Bone marrow (tissue), 2 donors: ENCODE results near the gene ITGA8.
"Not testable (repeated sequence)": the region's sequence is repeated elsewhere in the genome, so short reads cannot be mapped to it uniquely, and the experiment has no call there.

Experiments used
- DNase-seq, 2 donors: peaks; one replicate each; lab custom pipeline; 2025; lab: John Stamatoyannopoulos, UW

Gene ITGA8

GRCh38 chr10:15681076-15681475 is 38.6 kb downstream of the ITGA8 start:
- no peak for DNase-seq

GRCh38 chr10:15678851-15679250 is 40.9 kb downstream of the ITGA8 start:
- DNase-seq, result no peak

GRCh38 chr10:15672469-15672868 is 47.3 kb downstream of the ITGA8 start:
- DNase-seq, result no peak

- DNase-seq, result no peak
These were observed 48.8 kb downstream of the ITGA8 start for GRCh38 chr10:15670880-15671279.

GRCh38 chr10:15661574-15661973 is 58.1 kb downstream of the ITGA8 start:
- no peak for DNase-seq

GRCh38 chr10:15660990-15661389 is 58.7 kb downstream of the ITGA8 start:
- DNase-seq, result no peak

- no peak for DNase-seq
These were observed 61.5 kb downstream of the ITGA8 start for GRCh38 chr10:15658069-15658702.

- DNase-seq, result no peak
These were observed 67.0 kb downstream of the ITGA8 start for GRCh38 chr10:15652757-15653156.

GRCh38 chr10:15652117-15652516 is 67.6 kb downstream of the ITGA8 start:
- DNase-seq, result no peak

- DNase-seq, result no peak
These were observed 68.5 kb downstream of the ITGA8 start for GRCh38 chr10:15651175-15651574.

- DNase-seq, result no peak
These were observed 77.6 kb downstream of the ITGA8 start for GRCh38 chr10:15642095-15642494.

- DNase-seq, result no peak
These were observed 79.1 kb downstream of the ITGA8 start for GRCh38 chr10:15640536-15641085.

- DNase-seq, result no peak
These were observed 83.3 kb downstream of the ITGA8 start for GRCh38 chr10:15636446-15636845.

- DNase-seq, result no peak
These were observed 87.1 kb downstream of the ITGA8 start for GRCh38 chr10:15632456-15633091.

GRCh38 chr10:15631205-15631604 is 88.5 kb downstream of the ITGA8 start:
- not testable (repeated sequence) for DNase-seq

- DNase-seq, result no peak
These were observed 89.4 kb downstream of the ITGA8 start for GRCh38 chr10:15630353-15630752.

- no peak for DNase-seq
These were observed 92.0 kb downstream of the ITGA8 start for GRCh38 chr10:15627617-15628196.

GRCh38 chr10:15626937-15627336 is 92.8 kb downstream of the ITGA8 start:
- DNase-seq, result no peak

GRCh38 chr10:15625261-15625660 is 94.5 kb downstream of the ITGA8 start:
- DNase-seq, result no peak

GRCh38 chr10:15624401-15625196 is 95.1 kb downstream of the ITGA8 start:
- DNase-seq, result no peak

GRCh38 chr10:15620836-15621515 is 98.7 kb downstream of the ITGA8 start:
- DNase-seq, result no peak

GRCh38 chr10:15620337-15620736 is 99.4 kb downstream of the ITGA8 start:
- DNase-seq, result no peak
